Measurements from ENCODE around the gene F2.

Gene F2

GRCh38 chr11:46679241-46680163 lies 39.5 kb upstream of the F2 start:
- Mint-ChIP-seq H3K4me1 (ENCODE audit: low read depth) (peaks cover 13% of the 10 kb centered on the region), H3K27me3 (ENCODE audit: low read depth) (no peaks in the 10 kb centered on the region), H3K36me3 (ENCODE audit: low read depth) (peaks cover 37% of the 10 kb centered on the region), H3K27ac (no peak overlapping the region), H3K9me3 (no peaks in the 10 kb centered on the region), H3K4me3 (no peak overlapping the region)
- no peak for DNase-seq (ENCODE audit: low spot score)

DNA sequence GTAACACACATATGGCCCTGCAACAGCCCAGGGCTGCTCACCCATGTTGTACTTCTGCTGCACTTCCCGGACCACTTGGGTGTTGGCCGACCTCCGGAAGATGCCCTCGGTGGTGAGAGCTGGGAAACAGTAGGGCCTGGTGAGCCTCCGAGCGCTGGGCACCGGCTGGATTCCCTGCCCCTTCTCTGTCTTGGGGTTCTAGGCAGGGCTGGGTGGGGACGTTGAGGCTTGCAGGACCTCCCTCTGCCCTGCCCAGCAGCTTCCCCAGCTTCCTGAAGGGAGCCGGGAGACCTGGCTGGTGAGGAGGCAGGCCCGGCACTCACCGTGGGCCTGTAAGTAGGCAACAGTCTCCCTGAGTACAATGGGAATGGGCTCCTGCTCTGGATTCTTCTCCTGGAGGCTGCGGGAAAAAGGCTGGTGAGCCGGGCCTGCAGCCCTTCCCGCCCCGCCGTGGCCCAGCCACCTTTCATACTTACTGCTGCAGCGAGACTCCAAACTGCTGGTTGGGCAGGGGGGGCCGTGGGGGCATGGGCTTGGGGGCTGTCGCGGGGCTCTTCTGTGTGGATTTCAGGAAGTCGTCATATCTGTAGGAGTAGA lies 38.8 kb upstream of the F2 start:
- Mint-ChIP-seq H3K36me3 (ENCODE audit: low read depth) (peaks cover 39% of the 10 kb centered on the region), H3K27ac (no peak overlapping the region), H3K27me3 (ENCODE audit: low read depth) (no peaks in the 10 kb centered on the region), H3K4me3 (no peak overlapping the region), H3K9me3 (no peaks in the 10 kb centered on the region), H3K4me1 (ENCODE audit: low read depth) (peaks cover 8% of the 10 kb centered on the region)
- DNase-seq (ENCODE audit: low spot score) = no peak

GRCh38 chr11:46680815-46681214 lies 38.2 kb upstream of the F2 start:
- Mint-ChIP-seq H3K4me1 (ENCODE audit: low read depth) (peaks cover 8% of the 10 kb centered on the region), H3K36me3 (ENCODE audit: low read depth) (peaks cover 39% of the 10 kb centered on the region), H3K9me3 (no peaks in the 10 kb centered on the region), H3K4me3 (no peak overlapping the region), H3K27me3 (ENCODE audit: low read depth) (no peaks in the 10 kb centered on the region), H3K27ac (no peak overlapping the region)
- DNase-seq (ENCODE audit: low spot score) = no peak

GRCh38 chr11:46681814-46682213 lies 37.2 kb upstream of the F2 start:
- no peaks in the 10 kb centered on the region for H3K27me3 Mint-ChIP-seq (ENCODE audit: low read depth)
- H3K9me3 Mint-ChIP-seq = no peaks in the 10 kb centered on the region
- H3K4me3 Mint-ChIP-seq = no peak overlapping the region
- no peak overlapping the region for H3K27ac Mint-ChIP-seq
- peaks cover 3% of the 10 kb centered on the region for H3K4me1 Mint-ChIP-seq (ENCODE audit: low read depth)
- H3K36me3 Mint-ChIP-seq (ENCODE audit: low read depth) = peaks cover 37% of the 10 kb centered on the region
- no peak for DNase-seq (ENCODE audit: low spot score)

DNA sequence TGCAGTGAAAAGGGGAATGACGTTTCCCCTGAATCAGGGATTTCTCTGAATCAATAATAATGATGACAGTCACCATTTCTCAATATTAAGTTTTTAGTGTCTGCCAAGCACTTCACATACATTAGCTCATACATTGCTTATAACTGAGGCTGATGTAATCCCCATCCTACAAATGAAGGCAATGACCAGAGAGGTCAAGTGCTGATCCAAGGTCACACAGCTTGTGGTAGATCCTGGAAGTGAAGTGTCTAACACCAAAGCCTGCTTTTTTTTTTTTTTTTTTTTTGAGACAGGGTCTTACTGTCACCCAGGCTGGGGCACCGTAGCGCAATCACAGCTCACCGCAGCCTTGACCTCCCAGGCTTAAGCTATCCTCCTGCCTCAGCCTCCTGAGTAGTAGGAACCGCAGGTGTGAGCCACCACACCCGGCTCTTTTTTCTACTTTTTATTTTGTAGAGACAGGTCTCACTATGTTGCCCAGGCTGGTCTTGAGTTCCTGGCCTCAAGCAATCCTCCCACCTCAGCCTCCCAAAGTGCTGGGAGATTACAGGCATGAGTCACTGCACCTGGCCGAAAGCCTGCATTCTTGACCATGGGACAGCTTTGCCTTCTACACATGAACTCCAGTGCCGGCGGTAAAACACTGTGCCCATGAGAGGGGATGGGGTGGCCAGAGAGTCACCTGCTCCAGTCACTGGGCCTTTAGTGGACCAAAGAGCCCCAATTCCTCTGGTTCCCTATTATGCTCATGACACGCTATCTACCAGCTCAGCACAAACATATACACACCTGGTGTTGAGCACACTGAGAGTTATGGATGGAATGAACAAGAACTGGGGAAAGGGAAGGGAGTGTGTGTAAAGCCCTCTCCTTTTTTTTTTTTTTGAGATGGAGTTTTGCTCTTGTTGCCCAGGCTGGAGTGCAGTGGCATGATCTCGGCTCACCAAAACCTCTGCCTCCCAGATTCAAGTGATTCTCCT lies 36.0 kb upstream of the F2 start:
- Mint-ChIP-seq H3K4me3 (no peak overlapping the region), H3K9me3 (no peaks in the 10 kb centered on the region), H3K4me1 (ENCODE audit: low read depth) (no peaks in the 10 kb centered on the region), H3K27me3 (ENCODE audit: low read depth) (no peaks in the 10 kb centered on the region), H3K36me3 (ENCODE audit: low read depth) (peaks cover 38% of the 10 kb centered on the region), H3K27ac (no peak overlapping the region)
- no peak for DNase-seq (ENCODE audit: low spot score)

DNA sequence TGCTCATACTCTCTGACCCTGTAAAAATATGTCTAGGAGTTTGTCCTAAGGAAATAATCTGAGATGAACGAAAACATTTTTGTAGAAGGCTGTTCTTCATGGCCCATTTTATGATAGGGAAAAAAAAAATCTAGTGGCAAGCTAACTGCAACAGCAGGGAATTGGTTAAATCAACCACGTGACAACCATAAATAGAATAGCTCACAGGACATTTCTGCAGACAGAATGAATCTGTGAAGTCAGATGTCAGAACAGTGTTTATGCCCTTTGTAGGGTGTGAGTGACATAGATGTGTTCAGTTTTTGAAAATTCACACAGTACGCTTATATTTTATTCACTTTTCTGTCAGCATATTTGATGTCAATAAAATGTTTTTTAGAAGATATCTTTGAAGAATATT lies 34.6 kb upstream of the F2 start:
- no peaks in the 10 kb centered on the region for H3K9me3 Mint-ChIP-seq
- peaks cover 37% of the 10 kb centered on the region for H3K36me3 Mint-ChIP-seq (ENCODE audit: low read depth)
- H3K27ac Mint-ChIP-seq = no peak overlapping the region

DNA sequence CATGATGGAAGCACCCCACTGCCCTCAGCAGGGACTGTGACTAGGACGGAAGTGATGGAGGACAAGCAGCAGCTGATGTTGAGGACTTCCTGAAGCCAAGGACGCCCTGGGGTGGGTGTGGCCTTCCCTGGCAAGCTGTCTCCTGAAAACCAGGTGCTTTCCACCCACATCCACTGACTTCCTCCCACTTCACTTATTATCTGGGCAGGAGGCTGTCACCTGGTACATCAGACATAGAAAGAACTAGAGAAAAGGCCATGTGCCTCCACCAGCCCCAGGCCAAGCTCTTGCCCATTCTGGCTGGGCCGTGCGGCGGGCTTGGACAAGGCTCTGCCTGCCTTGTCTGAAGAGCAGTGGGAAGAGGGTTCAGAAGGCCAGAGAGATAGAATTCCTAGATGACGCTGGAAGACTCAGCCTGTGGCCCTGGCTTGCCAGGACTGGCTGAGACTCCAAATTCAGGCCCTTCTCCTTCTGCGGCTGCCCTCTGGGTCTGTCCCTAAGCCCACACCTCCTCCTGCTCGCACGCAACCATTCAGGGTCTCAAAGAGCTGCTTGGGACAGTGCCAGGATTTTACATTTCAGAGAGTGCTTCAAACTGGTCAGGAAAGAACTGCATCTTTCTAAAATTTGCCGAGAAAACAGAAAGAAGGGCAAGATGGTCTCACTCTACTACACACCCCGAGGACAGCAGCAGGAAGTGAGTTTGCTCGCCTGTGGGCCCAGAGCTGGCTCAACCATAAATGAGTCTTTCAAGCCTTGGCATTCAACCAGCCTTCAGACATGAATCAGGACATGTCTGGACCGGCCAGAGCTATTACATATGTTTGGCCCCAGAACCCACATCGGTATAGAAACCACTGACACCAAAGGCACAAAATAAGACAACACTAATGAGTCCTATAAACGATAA lies 31.9 kb upstream of the F2 start:
- H3K27ac Mint-ChIP-seq = peak overlapping the region; percentile 20
- no peaks in the 10 kb centered on the region for H3K4me1 Mint-ChIP-seq (ENCODE audit: low read depth)
- H3K27me3 Mint-ChIP-seq (ENCODE audit: low read depth) = no peaks in the 10 kb centered on the region
- DNase-seq (ENCODE audit: low spot score) = no peak
- peaks cover 35% of the 10 kb centered on the region for H3K36me3 Mint-ChIP-seq (ENCODE audit: low read depth)
- no peaks in the 10 kb centered on the region for H3K9me3 Mint-ChIP-seq
- no peak overlapping the region for H3K4me3 Mint-ChIP-seq

More for the DNA sequence above, 34.6 kb upstream of the F2 start:
- no peak for DNase-seq (ENCODE audit: low spot score)
- H3K27me3 Mint-ChIP-seq (ENCODE audit: low read depth) = no peaks in the 10 kb centered on the region
- no peaks in the 10 kb centered on the region for H3K4me1 Mint-ChIP-seq (ENCODE audit: low read depth)
- H3K4me3 Mint-ChIP-seq = no peak overlapping the region

GRCh38 chr11:46690702-46691101 lies 28.3 kb upstream of the F2 start:
- no peak for DNase-seq (ENCODE audit: low spot score)
- H3K36me3 Mint-ChIP-seq (ENCODE audit: low read depth) = peaks cover 41% of the 10 kb centered on the region
- no peak overlapping the region for H3K4me3 Mint-ChIP-seq
- no peaks in the 10 kb centered on the region for H3K27me3 Mint-ChIP-seq (ENCODE audit: low read depth)
- peaks cover 3% of the 10 kb centered on the region for H3K4me1 Mint-ChIP-seq (ENCODE audit: low read depth)
- H3K27ac Mint-ChIP-seq = no peak overlapping the region
- no peaks in the 10 kb centered on the region for H3K9me3 Mint-ChIP-seq

GRCh38 chr11:46692450-46692849 lies 26.6 kb upstream of the F2 start:
- Mint-ChIP-seq H3K4me1 (ENCODE audit: low read depth) (peaks cover 3% of the 10 kb centered on the region), H3K4me3 (no peak overlapping the region), H3K27ac (no peak overlapping the region), H3K36me3 (ENCODE audit: low read depth) (peaks cover 39% of the 10 kb centered on the region), H3K27me3 (ENCODE audit: low read depth) (no peaks in the 10 kb centered on the region), H3K9me3 (no peaks in the 10 kb centered on the region)
- no peak for DNase-seq (ENCODE audit: low spot score)

GRCh38 chr11:46693597-46694012 lies 25.4 kb upstream of the F2 start:
- Mint-ChIP-seq H3K4me3 (no peak overlapping the region), H3K27me3 (ENCODE audit: low read depth) (no peaks in the 10 kb centered on the region), H3K4me1 (ENCODE audit: low read depth) (peaks cover 10% of the 10 kb centered on the region), H3K9me3 (no peaks in the 10 kb centered on the region), H3K27ac (no peak overlapping the region), H3K36me3 (ENCODE audit: low read depth) (peaks cover 32% of the 10 kb centered on the region)
- DNase-seq (ENCODE audit: low spot score) = no peak

GRCh38 chr11:46694072-46694471 lies 24.9 kb upstream of the F2 start:
- H3K27ac Mint-ChIP-seq = no peak overlapping the region
- H3K9me3 Mint-ChIP-seq = no peaks in the 10 kb centered on the region

GRCh38 chr11:46694607-46695006 lies 24.4 kb upstream of the F2 start:
- no peaks in the 10 kb centered on the region for H3K9me3 Mint-ChIP-seq
- peaks cover 33% of the 10 kb centered on the region for H3K36me3 Mint-ChIP-seq (ENCODE audit: low read depth)
- no peak overlapping the region for H3K4me3 Mint-ChIP-seq
- no peak for DNase-seq (ENCODE audit: low spot score)
- peaks cover 16% of the 10 kb centered on the region for H3K4me1 Mint-ChIP-seq (ENCODE audit: low read depth)
- H3K27me3 Mint-ChIP-seq (ENCODE audit: low read depth) = no peaks in the 10 kb centered on the region
- H3K27ac Mint-ChIP-seq = no peak overlapping the region

More at GRCh38 chr11:46694072-46694471, 24.9 kb upstream of the F2 start:
- H3K27me3 Mint-ChIP-seq (ENCODE audit: low read depth) = no peaks in the 10 kb centered on the region
- H3K4me3 Mint-ChIP-seq = no peak overlapping the region
- H3K36me3 Mint-ChIP-seq (ENCODE audit: low read depth) = peaks cover 32% of the 10 kb centered on the region
- peaks cover 14% of the 10 kb centered on the region for H3K4me1 Mint-ChIP-seq (ENCODE audit: low read depth)
- DNase-seq (ENCODE audit: low spot score) = no peak

Data from T-helper 2 cell treated with Interferon-gamma antibody and Interleukin-4, amounts not matched to agents 5 μg/mL and 100 μg/mL, for 36 hours (primary cell).